Muscle layer of duodenum (tissue), 2 donors: Measurements from ENCODE around the gene HOXD11.
A peak's percentile ranks its signal among the peaks of the same experiment; 100 is the strongest.

Source experiments
- H3K27ac ChIP-seq: one replicate; pipeline ENCODE4 v1.7.0; 2013; ENCODE audit warnings: mild to moderate bottlenecking, low read length
- H3K27me3 ChIP-seq: one replicate; pipeline ENCODE4 v1.7.0; 2013; ENCODE audit warnings: low read depth, mild to moderate bottlenecking, control low read depth, low read length
- H3K36me3 ChIP-seq, 2 donors: one replicate each; pipeline ENCODE4 v1.7.0; 2013; ENCODE audit warnings: low read length in 2 of 2, control low read depth in 1 of 2, mild to moderate bottlenecking in 1 of 2; ENCODE audit not compliant: insufficient read depth in 2 of 2, control insufficient read depth in 1 of 2
- H3K4me1 ChIP-seq, 2 donors: one replicate each; pipeline ENCODE4 v1.7.0; 2013; ENCODE audit warnings: low read length in 2 of 2, mild to moderate bottlenecking in 2 of 2, control low read depth in 1 of 2, moderate library complexity in 1 of 2; ENCODE audit not compliant: insufficient read depth in 2 of 2, control insufficient read depth in 1 of 2
- H3K4me3 ChIP-seq, 2 donors: one replicate each; pipeline ENCODE4 v1.7.0; 2013; ENCODE audit warnings: low read length in 2 of 2, low read depth in 1 of 2, mild to moderate bottlenecking in 1 of 2
- H3K9me3 ChIP-seq, 2 donors: one replicate each; pipeline ENCODE4 v1.7.0; 2013; ENCODE audit warnings: low read length in 2 of 2, control low read depth in 1 of 2, mild to moderate bottlenecking in 1 of 2; ENCODE audit not compliant: control insufficient read depth in 1 of 2
- donor health status: healthy.

HOXD11 gene

DNA sequence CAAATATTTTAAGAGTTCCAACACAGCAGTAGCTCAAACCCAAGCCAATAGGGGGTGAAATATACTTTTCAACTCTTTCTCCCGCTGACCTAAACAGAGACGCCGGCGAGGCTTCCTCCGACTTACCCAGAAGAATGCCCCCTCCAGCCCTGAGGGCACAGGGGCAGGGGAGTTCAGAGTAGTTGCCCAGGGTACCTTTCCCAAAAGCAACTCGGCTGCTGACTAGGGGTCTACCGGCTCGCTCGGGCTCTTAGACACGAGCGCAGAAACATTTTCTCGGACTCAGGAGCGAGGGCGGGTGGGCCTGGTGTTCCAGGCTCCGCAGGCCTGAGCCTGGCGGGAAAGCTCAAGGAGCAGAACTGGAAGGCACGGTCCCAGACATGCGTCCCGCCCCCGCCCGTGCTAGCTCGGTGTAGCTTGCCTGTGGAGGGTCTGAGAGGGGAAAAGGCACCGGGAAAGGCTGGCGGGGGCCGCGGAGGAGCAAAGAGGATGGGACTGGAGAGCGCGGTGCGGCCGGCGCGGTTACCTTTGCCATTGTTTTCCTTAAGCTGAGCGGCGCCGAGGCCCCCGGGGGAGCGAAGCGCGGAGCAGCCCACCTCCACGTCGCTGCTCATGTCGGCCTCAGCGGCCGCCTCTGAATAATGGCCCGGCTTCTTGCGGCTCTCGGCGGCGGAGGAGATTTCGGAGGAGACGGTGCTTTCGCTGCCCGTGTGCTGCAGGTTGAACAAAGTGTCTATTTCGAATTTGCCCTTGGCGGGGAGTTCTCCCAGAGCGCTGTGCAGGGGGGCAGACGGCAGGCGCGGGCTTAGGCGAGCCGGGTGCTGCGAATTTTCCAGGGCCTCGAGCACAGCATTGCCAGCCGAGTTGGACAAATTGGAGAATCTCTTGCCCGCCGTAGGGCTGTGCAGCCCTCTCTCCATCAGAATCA, 24.0 kb upstream of the HOXD11 start:
- Histone ChIP-seq H3K4me1 (peaks cover 3 to 57% of the 10 kb centered on the region in 2 donors), H3K27ac (no peak overlapping the region), H3K4me3 (no peak overlapping the region), H3K27me3 (peaks cover 92% of the 10 kb centered on the region), H3K36me3 (no peaks in the 10 kb centered on the region), H3K9me3 (peaks cover 0 to 5% of the 10 kb centered on the region in 2 donors)

GRCh38 chr2:176083796-176084261, 23.3 kb upstream of the HOXD11 start, which contains the start of gene EVX2:
Gene EVX2, minus strand, starts transcription at chr2:176083962. Its CDS starts 186 bp downstream, at chr2:176083776.
- no peaks in the 10 kb centered on the region for H3K36me3 ChIP-seq
- H3K4me3 ChIP-seq, result no peak within 1 kb of the TSS
- H3K4me1 ChIP-seq, result peaks cover 3 to 63% of the 10 kb centered on the region in 2 donors
- H3K27ac ChIP-seq, result no peak within 1 kb of the TSS
- H3K27me3 ChIP-seq, result peaks cover 92% of the 10 kb centered on the region
- peaks cover 0 to under 1% of the 10 kb centered on the region in 2 donors for H3K9me3 ChIP-seq

DNA sequence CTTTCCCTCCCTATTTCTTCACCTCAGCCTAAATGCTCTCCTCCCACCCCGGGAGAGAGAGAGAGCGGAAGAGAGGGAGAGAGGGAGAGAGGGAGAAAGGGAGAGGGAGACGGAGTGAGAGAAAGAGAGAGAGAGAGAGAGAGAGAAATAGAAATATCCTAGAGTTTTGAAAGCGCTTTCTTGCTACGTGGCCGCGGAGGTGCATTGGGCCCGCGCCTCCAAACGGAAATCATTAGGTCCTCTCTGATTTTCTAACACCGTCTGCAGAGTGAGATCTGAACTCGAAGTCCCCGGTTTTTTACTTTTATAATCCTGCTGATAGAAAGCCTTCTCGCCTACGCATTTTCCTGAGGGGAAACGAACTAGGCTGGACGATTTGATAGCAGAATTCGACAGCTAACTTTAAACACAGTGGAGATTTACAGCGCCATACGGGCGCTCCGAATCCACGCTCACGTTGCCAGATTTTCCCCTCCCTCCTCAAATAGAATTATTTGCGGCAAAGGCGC, 22.4 kb upstream of the HOXD11 start:
- Histone ChIP-seq H3K27me3 (peaks cover 92% of the 10 kb centered on the region), H3K4me3 (no peak overlapping the region), H3K4me1 (peaks cover 0 to 55% of the 10 kb centered on the region in 2 donors), H3K9me3 (no peaks in the 10 kb centered on the region), H3K36me3 (no peaks in the 10 kb centered on the region), H3K27ac (no peak overlapping the region)

DNA sequence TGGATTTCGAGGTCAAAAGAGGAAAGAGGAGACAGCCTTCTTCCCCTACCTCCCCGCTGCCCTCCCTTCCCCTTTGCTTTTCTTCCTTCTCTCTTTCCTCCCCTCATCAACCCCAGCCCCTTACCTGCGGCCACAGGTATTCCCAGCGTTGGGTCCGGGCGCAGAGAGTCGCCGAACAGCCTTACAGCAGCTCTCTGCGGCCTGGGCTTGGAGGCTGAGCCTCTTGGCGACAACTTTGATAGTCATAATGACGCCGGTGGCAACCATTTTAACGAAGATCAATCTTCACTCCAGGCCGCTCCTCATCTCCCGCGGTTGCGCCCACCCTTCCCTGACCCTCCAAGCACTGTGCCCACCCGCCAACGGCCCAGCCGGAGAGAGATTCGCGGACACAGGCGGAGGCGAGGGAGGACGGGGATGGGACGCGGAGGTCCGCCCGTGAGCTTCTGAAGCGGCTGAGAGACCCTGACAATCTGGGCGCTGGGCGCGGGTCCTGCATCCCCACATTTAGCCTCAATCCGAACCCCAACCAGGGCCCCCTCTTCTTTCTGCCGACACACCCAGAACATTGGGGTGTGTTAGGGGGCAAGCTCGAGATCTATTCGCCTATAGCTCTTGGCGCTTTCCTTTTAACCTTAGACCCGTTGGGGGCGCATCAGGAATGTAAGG, 21.8 kb upstream of the HOXD11 start:
- no peak overlapping the region for H3K27ac ChIP-seq
- peaks cover 0 to 52% of the 10 kb centered on the region in 2 donors for H3K4me1 ChIP-seq
- H3K9me3 ChIP-seq, result no peaks in the 10 kb centered on the region
- H3K27me3 ChIP-seq, result peaks cover 96% of the 10 kb centered on the region
- no peaks in the 10 kb centered on the region for H3K36me3 ChIP-seq
- no peak overlapping the region for H3K4me3 ChIP-seq

DNA sequence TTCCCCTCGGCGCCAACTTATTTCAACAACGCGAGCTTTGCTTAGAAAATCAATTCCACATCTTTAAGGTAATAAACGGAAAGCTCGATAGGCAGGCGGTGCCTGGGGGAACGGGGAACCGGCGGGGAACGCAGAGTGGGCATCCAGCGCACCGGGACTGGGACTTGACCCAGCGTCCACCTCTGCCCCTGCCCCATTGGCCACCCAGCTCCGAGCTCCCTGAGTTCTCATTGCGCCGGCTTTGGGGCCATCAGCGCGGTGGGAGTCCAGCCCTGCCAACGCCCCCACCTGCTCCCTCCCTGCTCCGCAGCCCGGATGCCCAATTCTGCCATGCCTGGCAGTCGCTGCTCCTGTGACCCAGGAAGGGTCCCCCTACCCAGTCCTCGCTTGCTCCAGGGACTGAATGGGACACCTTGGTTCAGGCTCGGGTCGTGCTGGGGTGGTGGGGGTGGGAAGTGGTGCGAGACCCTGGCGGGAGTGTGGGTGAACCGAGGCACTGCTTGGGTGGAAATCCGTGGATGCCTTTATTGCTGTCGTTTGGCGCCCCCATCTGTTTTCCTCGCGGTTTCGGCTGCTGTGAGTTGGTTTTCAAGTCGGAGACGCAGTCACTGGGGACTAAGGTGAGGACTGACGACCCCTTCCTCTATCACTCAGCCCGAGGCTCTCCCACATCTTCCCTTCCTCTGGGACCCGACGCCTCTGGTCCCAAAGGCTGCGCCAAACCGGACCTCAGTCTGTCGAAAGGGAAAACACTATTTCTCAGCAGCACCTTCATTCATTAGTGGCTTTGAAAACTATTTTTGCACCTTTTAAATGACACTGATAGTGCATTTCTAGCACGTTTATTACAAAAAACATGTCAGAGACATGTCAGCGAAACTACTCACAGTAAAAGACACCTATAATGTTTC, 21.0 kb upstream of the HOXD11 start:
- H3K4me3 ChIP-seq, result peak overlapping the region in 1 of 2 donors; percentile 17
- no peaks in the 10 kb centered on the region for H3K36me3 ChIP-seq
- H3K27ac ChIP-seq, result no peak overlapping the region
- H3K9me3 ChIP-seq, result no peaks in the 10 kb centered on the region
- peaks cover 97% of the 10 kb centered on the region for H3K27me3 ChIP-seq
- peaks cover 0 to 47% of the 10 kb centered on the region in 2 donors for H3K4me1 ChIP-seq

GRCh38 chr2:176087330-176088047, 19.6 kb upstream of the HOXD11 start:
- H3K4me3 ChIP-seq, result peak overlapping the region; percentile 33 to 57
- no peaks in the 10 kb centered on the region for H3K9me3 ChIP-seq
- no peaks in the 10 kb centered on the region for H3K36me3 ChIP-seq
- H3K4me1 ChIP-seq, result peaks cover 0 to 53% of the 10 kb centered on the region in 2 donors
- H3K27ac ChIP-seq, result no peak overlapping the region
- peaks cover 97% of the 10 kb centered on the region for H3K27me3 ChIP-seq

DNA sequence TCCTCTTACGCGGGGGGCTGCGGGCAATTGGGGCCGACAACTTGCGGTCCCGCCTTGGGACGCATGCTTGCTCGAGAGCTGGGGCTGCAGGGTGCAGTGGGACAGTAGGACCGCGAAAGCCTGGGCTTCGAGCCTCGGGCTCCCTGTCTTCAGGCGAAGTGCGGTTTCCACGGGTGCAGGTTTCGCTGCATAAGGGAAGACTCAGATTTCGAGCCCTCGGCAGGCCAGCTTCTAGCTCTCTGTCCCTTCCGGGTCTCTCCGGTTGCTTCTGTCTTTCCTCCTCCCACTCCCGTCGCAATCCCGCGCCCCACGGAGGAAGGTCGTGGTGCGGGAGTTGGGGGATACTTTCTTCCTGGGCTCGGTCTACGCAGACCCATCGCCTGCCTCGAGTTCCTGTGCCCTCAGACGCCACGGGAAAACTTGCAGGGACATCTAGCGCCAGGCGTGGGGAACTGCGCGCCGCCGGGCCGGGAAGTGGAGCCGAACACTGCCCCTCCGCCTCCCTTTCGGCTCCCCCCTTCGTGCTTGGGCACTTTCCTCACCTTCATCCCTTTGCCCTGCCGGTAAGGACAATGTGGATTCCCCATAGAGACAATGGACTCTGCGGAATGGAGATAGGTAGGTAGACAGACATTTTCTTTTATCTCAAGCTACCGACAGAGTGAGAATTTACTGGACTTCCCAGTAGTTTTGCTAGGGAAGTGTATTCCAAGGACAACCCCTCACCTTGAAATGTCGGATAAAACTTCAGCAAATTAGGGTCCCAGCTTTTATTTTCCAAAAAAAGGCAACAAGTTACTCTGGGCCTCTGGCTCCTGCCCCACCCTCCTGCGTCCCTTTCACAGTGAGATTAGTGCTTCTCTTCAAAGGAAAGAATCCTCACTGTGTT, 18.8 kb upstream of the HOXD11 start:
- no peaks in the 10 kb centered on the region for H3K36me3 ChIP-seq
- no peak overlapping the region for H3K27ac ChIP-seq
- H3K4me1 ChIP-seq, result peaks cover 0 to 50% of the 10 kb centered on the region in 2 donors
- H3K9me3 ChIP-seq, result no peaks in the 10 kb centered on the region
- H3K4me3 ChIP-seq, result peak overlapping the region; percentile 33 to 57
- peaks cover 92% of the 10 kb centered on the region for H3K27me3 ChIP-seq

GRCh38 chr2:176088937-176089842, 17.9 kb upstream of the HOXD11 start:
- H3K4me3 ChIP-seq, result no peak overlapping the region
- H3K9me3 ChIP-seq, result peaks cover 0 to 5% of the 10 kb centered on the region in 2 donors
- H3K36me3 ChIP-seq, result no peaks in the 10 kb centered on the region
- H3K4me1 ChIP-seq, result peaks cover 0 to 48% of the 10 kb centered on the region in 2 donors
- H3K27me3 ChIP-seq, result peaks cover 92% of the 10 kb centered on the region
- H3K27ac ChIP-seq, result no peak overlapping the region

- peaks cover 0 to 44% of the 10 kb centered on the region in 2 donors for H3K4me1 ChIP-seq
- no peak overlapping the region for H3K27ac ChIP-seq
- H3K36me3 ChIP-seq, result no peaks in the 10 kb centered on the region
- no peak overlapping the region for H3K4me3 ChIP-seq
- peaks cover 92% of the 10 kb centered on the region for H3K27me3 ChIP-seq
- peaks cover 0 to 8% of the 10 kb centered on the region in 2 donors for H3K9me3 ChIP-seq
These were observed 17.2 kb upstream of the HOXD11 start for GRCh38 chr2:176089843-176090395.
